Ascending aorta (tissue), 2 donors: ENCODE data around the gene LPO. TPM values are rescaled to one million over a fixed set of nuclear protein-coding genes. Genes with fewer than 3 reads are reported as not detected.

Experiments used
- DNase-seq, 2 donors: peaks; one replicate each; pipeline ENCODE4 v3.0.0-alpha.2; 2019; ENCODE audit warnings: low spot score in 2 of 2
- H3K27ac ChIP-seq, 2 donors: fragments of 200-600 bp; sonication (generic); one replicate each; pipeline ENCODE4 v1.5.1; 2016 to 2017; ENCODE audit warnings: mild to moderate bottlenecking in 1 of 2
- H3K27me3 ChIP-seq: fragments of 200-600 bp; sonication (generic); one replicate; pipeline ENCODE4 v1.5.1; 2017
- H3K36me3 ChIP-seq, 2 donors: fragments of 200-600 bp; sonication (generic); one replicate each; pipeline ENCODE4 v1.5.1; 2016
- H3K4me1 ChIP-seq, 2 donors: fragments of 200-600 bp; sonication (generic); one replicate each; pipeline ENCODE4 v1.5.1; 2016 to 2017; ENCODE audit warnings: mild to moderate bottlenecking in 1 of 2
- H3K4me3 ChIP-seq, 2 donors: fragments of 200-600 bp; sonication (generic); one replicate each; pipeline ENCODE4 v1.5.1; 2016 to 2017; ENCODE audit warnings: mild to moderate bottlenecking in 1 of 2
- H3K9me3 ChIP-seq, 2 donors: fragments of 200-600 bp; sonication (generic); one replicate each; pipeline ENCODE4 v1.5.1; 2016
- CTCF ChIP-seq, 3 experiments: fragments of 200-600 bp in 2 of 3; fragments of 450-650 bp in 1 of 3; sonication (generic) in 2 of 3; IDR thresholded peaks; one replicate each; pipeline ENCODE4 v1.5.1; 2016 to 2019; ENCODE audit warnings: antibody characterized with exemption in 3 of 3, mild to moderate bottlenecking in 1 of 3, moderate library complexity in 1 of 3
- intact Hi-C: fragments of 100-400 bp; cut with DNase I; formaldehyde crosslinking; loops from one replicate; pipeline ENCODE4 v1.15.1; 2023
- total RNA-seq: library from RNA; depleted of rRNA; stranded (reverse); fragments of >200 nt; gene quantifications from one replicate; pipeline ENCODE4 v1.1.0, GENCODE V29; 2016

Gene LPO
- total RNA-seq, 1 donor from 2014 or later, result not detected

GRCh38 chr17:58262149-58262548 is 23.8 kb downstream of the LPO start:
- Histone ChIP-seq H3K27me3 (peaks cover 8% of the 10 kb centered on the region), H3K4me3 (no peak overlapping the region), H3K27ac (no peak overlapping the region), H3K36me3 (no peaks in the 10 kb centered on the region), H3K9me3 (no peaks in the 10 kb centered on the region), H3K4me1 (no peaks in the 10 kb centered on the region)
- intact Hi-C loops, result no loop called here
- no peak for TF ChIP-seq CTCF (IDR thresholded peaks at IDR 0.05)
- peak in 1 of 2 donors; percentile 12 for DNase-seq

GRCh38 chr17:58263773-58264172 is 25.4 kb downstream of the LPO start:
- Histone ChIP-seq H3K4me1 (no peaks in the 10 kb centered on the region), H3K36me3 (no peaks in the 10 kb centered on the region), H3K4me3 (no peak overlapping the region), H3K27me3 (peaks cover 8% of the 10 kb centered on the region), H3K9me3 (no peaks in the 10 kb centered on the region), H3K27ac (no peak overlapping the region)
- DNase-seq, result no peak
- intact Hi-C loops, result no loop called here
- no peak for TF ChIP-seq CTCF (IDR thresholded peaks at IDR 0.05)

- Histone ChIP-seq H3K9me3 (no peaks in the 10 kb centered on the region), H3K36me3 (no peaks in the 10 kb centered on the region), H3K27ac (no peak overlapping the region), H3K4me1 (no peaks in the 10 kb centered on the region), H3K4me3 (no peak overlapping the region), H3K27me3 (peaks cover 8% of the 10 kb centered on the region)
- DNase-seq, result no peak
- intact Hi-C loops, result no loop called here
- no peak for TF ChIP-seq CTCF (IDR thresholded peaks at IDR 0.05)
Observed at GRCh38 chr17:58264407-58265103, 26.2 kb downstream of the LPO start.

GRCh38 chr17:58265271-58265670 is 26.9 kb downstream of the LPO start:
- intact Hi-C loops, result no loop called here
- H3K4me3 ChIP-seq, result no peak overlapping the region
- TF ChIP-seq CTCF (IDR thresholded peaks at IDR 0.05), result no peak

GRCh38 chr17:58265902-58266875 is 27.8 kb downstream of the LPO start:
- intact Hi-C loops, result no loop called here
- no peak for DNase-seq
- H3K4me1 ChIP-seq, result no peaks in the 10 kb centered on the region

More at GRCh38 chr17:58265271-58265670, 26.9 kb downstream of the LPO start:
- H3K36me3 ChIP-seq, result no peaks in the 10 kb centered on the region
- no peaks in the 10 kb centered on the region for H3K9me3 ChIP-seq
- DNase-seq, result no peak
- H3K27ac ChIP-seq, result no peak overlapping the region
- peaks cover 4% of the 10 kb centered on the region for H3K27me3 ChIP-seq
- no peaks in the 10 kb centered on the region for H3K4me1 ChIP-seq

More at GRCh38 chr17:58265902-58266875, 27.8 kb downstream of the LPO start:
- Histone ChIP-seq H3K27me3 (no peaks in the 10 kb centered on the region), H3K27ac (no peak overlapping the region), H3K36me3 (no peaks in the 10 kb centered on the region), H3K4me3 (no peak overlapping the region), H3K9me3 (no peaks in the 10 kb centered on the region)
- TF ChIP-seq CTCF (IDR thresholded peaks at IDR 0.05), result no peak
